Suprapubic skin (tissue), 4 donors: ENCODE measurements around the gene RUNX1. TPM values are rescaled to one million over a fixed set of nuclear protein-coding genes. Genes with fewer than 3 reads are reported as not detected.

Experiments used
- DNase-seq, 2 donors: peaks; one replicate each; pipeline ENCODE4 v3.0.0-alpha.2; 2019; ENCODE audit warnings: low spot score in 2 of 2
- H3K27ac ChIP-seq: fragments of 200-600 bp; sonication (generic); one replicate; pipeline ENCODE4 v1.5.1; 2019
- H3K27me3 ChIP-seq: fragments of 200-600 bp; sonication (generic); one replicate; pipeline ENCODE4 v1.5.1; 2019
- H3K36me3 ChIP-seq: fragments of 200-600 bp; sonication (generic); one replicate; pipeline ENCODE4 v1.5.1; 2019
- H3K4me1 ChIP-seq: fragments of 200-600 bp; sonication (generic); one replicate; pipeline ENCODE4 v1.5.1; 2019
- H3K4me3 ChIP-seq: fragments of 200-600 bp; sonication (generic); one replicate; pipeline ENCODE4 v1.5.1; 2019; ENCODE audit warnings: mild to moderate bottlenecking
- H3K9me3 ChIP-seq: fragments of 200-600 bp; sonication (generic); one replicate; pipeline ENCODE4 v1.5.1; 2019
- CTCF ChIP-seq, 2 donors: fragments of 200-600 bp in 1 of 2; fragments of 450-650 bp in 1 of 2; sonication (generic) in 1 of 2; IDR thresholded peaks; one replicate each; pipeline ENCODE4 v1.5.1; 2016 to 2019; ENCODE audit warnings: antibody characterized with exemption in 2 of 2, mild to moderate bottlenecking in 1 of 2, moderate library complexity in 1 of 2
- EP300 ChIP-seq: sonication (generic); formaldehyde crosslinking; IDR thresholded peaks from one replicate; pipeline ENCODE4 v1.6.1; 2017; ENCODE audit warnings: antibody characterized with exemption
- POLR2A ChIP-seq, 2 donors: fragments of 450-650 bp; IDR thresholded peaks; one replicate each; pipeline ENCODE4 v1.6.1; 2017; ENCODE audit warnings: antibody characterized with exemption in 2 of 2, mild to moderate bottlenecking in 2 of 2, moderate library complexity in 2 of 2
- POLR2AphosphoS5 ChIP-seq, 3 donors: sonication (generic); formaldehyde crosslinking; IDR thresholded peaks; one replicate each; pipeline ENCODE4 v1.6.1; 2017; ENCODE audit warnings: antibody characterized with exemption in 3 of 3
- WGBS: methylation state at CpG from one replicate; pipeline ENCODE4 v1.1.5; 2018; 5-methylcytosine and 5-hydroxymethylcytosine counted together
- total RNA-seq, 4 donors: library from RNA; depleted of rRNA; stranded (reverse); fragments of >200 nt; gene quantifications; one replicate each; pipeline ENCODE4 v1.1.0, GENCODE V29; 2016

The RUNX1 gene
- total RNA-seq, 4 donors from 2014 or later: 15.4 to 26.7 (median 20.5) TPM

- Histone ChIP-seq H3K9me3 (no peaks in the 10 kb centered on the region), H3K27ac (no peak overlapping the region), H3K4me1 (peaks cover 28% of the 10 kb centered on the region), H3K36me3 (no peaks in the 10 kb centered on the region), H3K4me3 (no peak overlapping the region), H3K27me3 (peaks cover 14% of the 10 kb centered on the region)
- TF ChIP-seq CTCF (IDR thresholded peaks at IDR 0.05): no peak
- TF ChIP-seq POLR2AphosphoS5 (IDR thresholded peaks at IDR 0.05): no peak
- TF ChIP-seq POLR2A (IDR thresholded peaks at IDR 0.05): no peak
- no peak for TF ChIP-seq EP300
- 83% methylated on average over 1 of the region's 1 CpG for WGBS
- DNase-seq: no peak
Observed at GRCh38 chr21:34894401-34894800, 154.7 kb downstream of the RUNX1 start.

- Histone ChIP-seq H3K4me3 (no peak overlapping the region), H3K27ac (no peak overlapping the region), H3K9me3 (no peaks in the 10 kb centered on the region), H3K4me1 (peaks cover 39% of the 10 kb centered on the region), H3K36me3 (no peaks in the 10 kb centered on the region), H3K27me3 (peaks cover 14% of the 10 kb centered on the region)
- no peak for DNase-seq
- TF ChIP-seq EP300: no peak
- no peak for TF ChIP-seq CTCF (IDR thresholded peaks at IDR 0.05)
- no peak for TF ChIP-seq POLR2A (IDR thresholded peaks at IDR 0.05)
- no peak for TF ChIP-seq POLR2AphosphoS5 (IDR thresholded peaks at IDR 0.05)
Observed at GRCh38 chr21:34892209-34892608, 156.9 kb downstream of the RUNX1 start.

- Histone ChIP-seq H3K4me3 (peak overlapping the region; percentile 84), H3K4me1 (peaks cover 46% of the 10 kb centered on the region), H3K9me3 (no peaks in the 10 kb centered on the region), H3K27me3 (peaks cover 16% of the 10 kb centered on the region), H3K36me3 (no peaks in the 10 kb centered on the region), H3K27ac (peak overlapping the region; percentile 96)
- DNase-seq: no peak
- no peak for TF ChIP-seq POLR2A (IDR thresholded peaks at IDR 0.05)
- TF ChIP-seq CTCF (IDR thresholded peaks at IDR 0.05): no peak
- TF ChIP-seq POLR2AphosphoS5 (IDR thresholded peaks at IDR 0.05): no peak
- TF ChIP-seq EP300: no peak
- WGBS: 24% methylated on average over 8 of the region's 8 CpGs
Observed at GRCh38 chr21:34891613-34891943, 157.5 kb downstream of the RUNX1 start.

GRCh38 chr21:34890724-34891612 lies 158.1 kb downstream of the RUNX1 start:
- Histone ChIP-seq H3K4me1 (peaks cover 48% of the 10 kb centered on the region), H3K36me3 (no peaks in the 10 kb centered on the region), H3K4me3 (peak overlapping the region; percentile 84), H3K9me3 (no peaks in the 10 kb centered on the region), H3K27ac (peak overlapping the region; percentile 96), H3K27me3 (peaks cover 19% of the 10 kb centered on the region)
- WGBS: 14% methylated on average over 60 of the region's 60 CpGs
- TF ChIP-seq POLR2A (IDR thresholded peaks at IDR 0.05): no peak
- no peak for TF ChIP-seq CTCF (IDR thresholded peaks at IDR 0.05)
- TF ChIP-seq EP300: no peak
- no peak for TF ChIP-seq POLR2AphosphoS5 (IDR thresholded peaks at IDR 0.05)
- DNase-seq: no peak

GRCh38 chr21:34890470-34890723 lies 158.7 kb downstream of the RUNX1 start:
- no peaks in the 10 kb centered on the region for H3K9me3 ChIP-seq
- H3K27ac ChIP-seq: peak overlapping the region; percentile 96
- WGBS: 13% methylated on average over 14 of the region's 14 CpGs
- no peak for TF ChIP-seq POLR2AphosphoS5 (IDR thresholded peaks at IDR 0.05)
- no peak for TF ChIP-seq POLR2A (IDR thresholded peaks at IDR 0.05)
- no peak for TF ChIP-seq CTCF (IDR thresholded peaks at IDR 0.05)
- TF ChIP-seq EP300: no peak
- H3K4me1 ChIP-seq: peaks cover 48% of the 10 kb centered on the region
- peak overlapping the region; percentile 84 for H3K4me3 ChIP-seq
- peaks cover 21% of the 10 kb centered on the region for H3K27me3 ChIP-seq
- H3K36me3 ChIP-seq: no peaks in the 10 kb centered on the region
- no peak for DNase-seq
